ENCODE measurements around the gene PHOX2A. TPM values are rescaled to one million over a fixed set of nuclear protein-coding genes. Genes with fewer than 3 reads are reported as not detected.

PHOX2A gene
- total and polyA plus RNA-seq, 3 donors from 2014 or later: 1.3 to 2.0 (median 1.6) TPM

- Histone ChIP-seq H3K9me3 (no peaks in the 10 kb centered on the region), H3K36me3 (ENCODE audit: low read depth, missing control alignments) (no peaks in the 10 kb centered on the region), H3K4me1 (peaks cover 8% of the 10 kb centered on the region), H3K27ac (no peak overlapping the region), H3K27me3 (no peaks in the 10 kb centered on the region), H3K4me3 (no peak overlapping the region)
- no peak for TF ChIP-seq POLR2A (IDR thresholded peaks at IDR 0.05)
- TF ChIP-seq CTCF (IDR thresholded peaks at IDR 0.05): no peak
- peak; percentile 13 for DNase-seq
- intact Hi-C loops (cut with DNase I; ENCODE audit: low total_unique reads): no loop called here
- WGBS, 2 donors: 82 to 84% methylated on average over 11 to 16 of the region's 16 CpGs
Measured at GRCh38 chr11:72228229-72228843, 15.6 kb downstream of the PHOX2A start.

- H3K27me3 ChIP-seq: no peaks in the 10 kb centered on the region
- H3K36me3 ChIP-seq (ENCODE audit: low read depth, missing control alignments): no peaks in the 10 kb centered on the region
- TF ChIP-seq CTCF (IDR thresholded peaks at IDR 0.05) (no peak), POLR2A (IDR thresholded peaks at IDR 0.05) (no peak)
- 81 to 87% methylated on average over 3 to 14 of the region's 14 CpGs for WGBS, 2 donors
- DNase-seq: peak; percentile 10
- no peaks in the 10 kb centered on the region for H3K9me3 ChIP-seq
- intact Hi-C loops (cut with DNase I; ENCODE audit: low total_unique reads): no loop called here
- H3K4me1 ChIP-seq: peaks cover 10% of the 10 kb centered on the region
- no peak overlapping the region for H3K27ac ChIP-seq
- H3K4me3 ChIP-seq: no peak overlapping the region
Measured at GRCh38 chr11:72227316-72228228, 16.4 kb downstream of the PHOX2A start.

GRCh38 chr11:72226701-72227100 lies 17.3 kb downstream of the PHOX2A start:
- 85 to 92% methylated on average over 5 of the region's 5 CpGs for WGBS, 2 donors
- no peak overlapping the region for H3K27ac ChIP-seq
- no peaks in the 10 kb centered on the region for H3K9me3 ChIP-seq
- DNase-seq: peak; percentile 11
- H3K36me3 ChIP-seq (ENCODE audit: low read depth, missing control alignments): no peaks in the 10 kb centered on the region
- no peaks in the 10 kb centered on the region for H3K27me3 ChIP-seq
- TF ChIP-seq CTCF (IDR thresholded peaks at IDR 0.05) (no peak), POLR2A (IDR thresholded peaks at IDR 0.05) (no peak)
- H3K4me3 ChIP-seq: no peak overlapping the region
- intact Hi-C loops (cut with DNase I; ENCODE audit: low total_unique reads): no loop called here
- peaks cover 17% of the 10 kb centered on the region for H3K4me1 ChIP-seq

- TF ChIP-seq POLR2A (IDR thresholded peaks at IDR 0.05): no peak
- TF ChIP-seq CTCF (IDR thresholded peaks at IDR 0.05): no peak
- 17 to 28% methylated on average over 11 of the region's 11 CpGs for WGBS, 2 donors
- peak overlapping the region; percentile 80 to 88 for H3K4me3 ChIP-seq
- H3K27me3 ChIP-seq: no peaks in the 10 kb centered on the region
- intact Hi-C loops (cut with DNase I; ENCODE audit: low total_unique reads): no loop called here
- no peaks in the 10 kb centered on the region for H3K9me3 ChIP-seq
- DNase-seq: peak; percentile 16
- H3K36me3 ChIP-seq (ENCODE audit: low read depth, missing control alignments): no peaks in the 10 kb centered on the region
- H3K4me1 ChIP-seq: peaks cover 17% of the 10 kb centered on the region
- peak overlapping the region; percentile 21 to 96 for H3K27ac ChIP-seq
Measured at GRCh38 chr11:72225411-72225951, 18.5 kb downstream of the PHOX2A start.
